Measurements from ENCODE around the gene KRTAP1-3.

DNA sequence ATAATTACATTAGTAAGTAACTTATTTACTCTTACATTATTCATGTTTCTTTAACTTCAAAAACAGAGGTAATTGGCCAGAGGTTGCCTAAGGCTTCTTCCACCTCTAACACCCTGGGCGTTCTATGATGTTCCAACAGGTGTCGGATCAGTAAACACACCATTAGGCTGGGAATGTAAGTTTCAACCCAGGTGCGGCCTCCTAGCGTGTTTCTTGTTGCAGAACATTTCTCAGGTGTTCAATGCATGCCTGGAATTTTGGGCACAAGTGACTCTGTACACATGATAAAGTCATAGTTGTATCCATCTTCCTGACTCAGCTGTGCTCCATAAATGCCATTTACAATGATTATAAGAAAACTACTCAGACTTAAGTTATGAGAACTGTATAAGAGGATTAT lies 19.4 kb upstream of the KRTAP1-3 start:
- TF ChIP-seq, protein P1, sequence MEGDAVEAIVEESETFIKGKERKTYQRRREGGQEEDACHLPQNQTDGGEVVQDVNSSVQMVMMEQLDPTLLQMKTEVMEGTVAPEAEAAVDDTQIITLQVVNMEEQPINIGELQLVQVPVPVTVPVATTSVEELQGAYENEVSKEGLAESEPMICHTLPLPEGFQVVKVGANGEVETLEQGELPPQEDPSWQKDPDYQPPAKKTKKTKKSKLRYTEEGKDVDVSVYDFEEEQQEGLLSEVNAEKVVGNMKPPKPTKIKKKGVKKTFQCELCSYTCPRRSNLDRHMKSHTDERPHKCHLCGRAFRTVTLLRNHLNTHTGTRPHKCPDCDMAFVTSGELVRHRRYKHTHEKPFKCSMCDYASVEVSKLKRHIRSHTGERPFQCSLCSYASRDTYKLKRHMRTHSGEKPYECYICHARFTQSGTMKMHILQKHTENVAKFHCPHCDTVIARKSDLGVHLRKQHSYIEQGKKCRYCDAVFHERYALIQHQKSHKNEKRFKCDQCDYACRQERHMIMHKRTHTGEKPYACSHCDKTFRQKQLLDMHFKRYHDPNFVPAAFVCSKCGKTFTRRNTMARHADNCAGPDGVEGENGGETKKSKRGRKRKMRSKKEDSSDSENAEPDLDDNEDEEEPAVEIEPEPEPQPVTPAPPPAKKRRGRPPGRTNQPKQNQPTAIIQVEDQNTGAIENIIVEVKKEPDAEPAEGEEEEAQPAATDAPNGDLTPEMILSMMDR (conservative IDR thresholded peaks at IDR 0.05), result no peak
- no peak for TF ChIP-seq EZH2 (IDR thresholded peaks at IDR 0.05; ENCODE audit: low read depth)

Data from PC-9 (cell line).